Suprapubic skin (tissue), 4 donors: ENCODE results near the gene HOMER1. TPM values are rescaled to one million over a fixed set of nuclear protein-coding genes. Genes with fewer than 3 reads are reported as not detected.

Experiments
- DNase-seq, 2 donors: peaks; one replicate each; pipeline ENCODE4 v3.0.0-alpha.2; 2019; ENCODE audit warnings: low spot score in 2 of 2
- H3K27ac ChIP-seq: fragments of 200-600 bp; sonication (generic); one replicate; pipeline ENCODE4 v1.5.1; 2019
- H3K27me3 ChIP-seq: fragments of 200-600 bp; sonication (generic); one replicate; pipeline ENCODE4 v1.5.1; 2019
- H3K36me3 ChIP-seq: fragments of 200-600 bp; sonication (generic); one replicate; pipeline ENCODE4 v1.5.1; 2019
- H3K4me1 ChIP-seq: fragments of 200-600 bp; sonication (generic); one replicate; pipeline ENCODE4 v1.5.1; 2019
- H3K4me3 ChIP-seq: fragments of 200-600 bp; sonication (generic); one replicate; pipeline ENCODE4 v1.5.1; 2019; ENCODE audit warnings: mild to moderate bottlenecking
- H3K9me3 ChIP-seq: fragments of 200-600 bp; sonication (generic); one replicate; pipeline ENCODE4 v1.5.1; 2019
- EP300 ChIP-seq: sonication (generic); formaldehyde crosslinking; IDR thresholded peaks from one replicate; pipeline ENCODE4 v1.6.1; 2017; ENCODE audit warnings: antibody characterized with exemption
- POLR2A ChIP-seq, 2 donors: fragments of 450-650 bp; IDR thresholded peaks; one replicate each; pipeline ENCODE4 v1.6.1; 2017; ENCODE audit warnings: antibody characterized with exemption in 2 of 2, mild to moderate bottlenecking in 2 of 2, moderate library complexity in 2 of 2
- POLR2AphosphoS5 ChIP-seq, 3 donors: sonication (generic); formaldehyde crosslinking; IDR thresholded peaks; one replicate each; pipeline ENCODE4 v1.6.1; 2017; ENCODE audit warnings: antibody characterized with exemption in 3 of 3
- WGBS: methylation state at CpG from one replicate; pipeline ENCODE4 v1.1.5; 2018; 5-methylcytosine and 5-hydroxymethylcytosine counted together
- total RNA-seq, 4 donors: library from RNA; depleted of rRNA; stranded (reverse); fragments of >200 nt; gene quantifications; one replicate each; pipeline ENCODE4 v1.1.0, GENCODE V29; 2016
- TF ChIP-seq, protein P1 (sequence below), 2 donors: fragments of 200-600 bp in 1 of 2; fragments of 450-650 bp in 1 of 2; sonication (generic) in 1 of 2; IDR thresholded peaks; one replicate each; pipeline ENCODE4 v1.5.1; 2016 to 2019; ENCODE audit warnings: antibody characterized with exemption in 2 of 2, mild to moderate bottlenecking in 1 of 2, moderate library complexity in 1 of 2

The HOMER1 gene
- total RNA-seq, 4 donors from 2014 or later = 6.0 to 7.5 (median 7.0) TPM

DNA sequence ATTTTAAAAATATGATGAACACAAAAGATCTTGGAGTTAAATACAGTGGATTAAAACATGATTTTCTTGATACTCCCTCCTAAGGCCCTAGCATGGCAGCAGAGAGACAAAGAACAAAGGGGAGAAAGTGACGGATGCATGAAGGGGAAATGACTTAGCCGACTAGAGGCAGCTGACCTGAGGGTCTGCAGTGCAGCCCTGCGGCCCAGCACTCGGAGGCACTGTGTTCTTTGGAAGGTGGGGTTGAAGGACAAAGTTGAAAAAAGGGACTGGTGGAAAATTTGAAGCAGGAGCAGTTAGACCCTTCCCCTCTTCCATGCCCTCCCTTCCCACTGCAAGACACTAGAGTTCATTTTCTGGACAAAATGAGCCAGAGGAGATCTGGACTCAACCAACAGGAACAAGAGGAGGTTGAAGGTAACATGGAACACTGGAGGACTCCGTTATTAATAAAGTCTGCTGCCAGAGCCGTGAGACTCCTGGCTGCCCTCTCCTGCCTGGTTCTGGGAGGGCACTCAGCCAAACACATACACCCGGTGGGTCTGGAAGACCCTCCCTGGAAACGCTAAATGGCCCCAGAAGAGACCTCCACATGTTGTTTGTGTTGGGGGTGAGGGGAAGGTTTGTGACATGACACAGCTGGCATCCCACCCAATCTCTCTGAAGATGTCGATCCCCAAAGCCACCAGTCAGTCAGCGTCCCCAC is 179.9 kb downstream of the HOMER1 start:
- H3K36me3 ChIP-seq = no peaks in the 10 kb centered on the region
- no peak overlapping the region for H3K27ac ChIP-seq
- no peak overlapping the region for H3K4me3 ChIP-seq
- no peak for TF ChIP-seq POLR2A (IDR thresholded peaks at IDR 0.05)
- TF ChIP-seq EP300 = no peak
- TF ChIP-seq, protein P1, sequence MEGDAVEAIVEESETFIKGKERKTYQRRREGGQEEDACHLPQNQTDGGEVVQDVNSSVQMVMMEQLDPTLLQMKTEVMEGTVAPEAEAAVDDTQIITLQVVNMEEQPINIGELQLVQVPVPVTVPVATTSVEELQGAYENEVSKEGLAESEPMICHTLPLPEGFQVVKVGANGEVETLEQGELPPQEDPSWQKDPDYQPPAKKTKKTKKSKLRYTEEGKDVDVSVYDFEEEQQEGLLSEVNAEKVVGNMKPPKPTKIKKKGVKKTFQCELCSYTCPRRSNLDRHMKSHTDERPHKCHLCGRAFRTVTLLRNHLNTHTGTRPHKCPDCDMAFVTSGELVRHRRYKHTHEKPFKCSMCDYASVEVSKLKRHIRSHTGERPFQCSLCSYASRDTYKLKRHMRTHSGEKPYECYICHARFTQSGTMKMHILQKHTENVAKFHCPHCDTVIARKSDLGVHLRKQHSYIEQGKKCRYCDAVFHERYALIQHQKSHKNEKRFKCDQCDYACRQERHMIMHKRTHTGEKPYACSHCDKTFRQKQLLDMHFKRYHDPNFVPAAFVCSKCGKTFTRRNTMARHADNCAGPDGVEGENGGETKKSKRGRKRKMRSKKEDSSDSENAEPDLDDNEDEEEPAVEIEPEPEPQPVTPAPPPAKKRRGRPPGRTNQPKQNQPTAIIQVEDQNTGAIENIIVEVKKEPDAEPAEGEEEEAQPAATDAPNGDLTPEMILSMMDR (IDR thresholded peaks at IDR 0.05) = no peak
- no peak for TF ChIP-seq POLR2AphosphoS5 (IDR thresholded peaks at IDR 0.05)
- H3K4me1 ChIP-seq = no peaks in the 10 kb centered on the region
- no peaks in the 10 kb centered on the region for H3K9me3 ChIP-seq
- 80% methylated on average over 10 of the region's 10 CpGs for whole genome bisulfite sequencing
- DNase-seq = no peak
- no peaks in the 10 kb centered on the region for H3K27me3 ChIP-seq

DNA sequence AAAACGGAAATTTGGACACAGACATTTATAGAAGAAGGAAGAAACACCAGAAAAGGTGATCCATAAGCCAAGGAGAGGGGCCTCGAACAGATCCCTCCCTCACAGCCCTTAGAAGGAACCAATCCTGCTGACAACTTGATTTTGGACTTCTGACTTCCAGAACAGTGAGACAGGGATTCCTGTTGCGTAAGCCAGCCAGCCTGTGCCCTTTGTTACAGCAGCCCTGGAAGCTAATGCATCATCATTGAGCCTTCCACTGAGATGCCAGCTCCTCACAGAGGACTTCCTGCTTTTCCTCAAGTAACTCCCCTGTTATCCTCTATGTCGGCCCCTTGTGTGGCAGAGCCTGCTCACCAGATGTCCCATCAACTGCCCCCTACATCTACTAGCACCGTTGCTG is 183.9 kb downstream of the HOMER1 start:
- DNase-seq = no peak
- no peak overlapping the region for H3K27ac ChIP-seq
- 75% methylated on average over 5 of the region's 5 CpGs for whole genome bisulfite sequencing

DNA sequence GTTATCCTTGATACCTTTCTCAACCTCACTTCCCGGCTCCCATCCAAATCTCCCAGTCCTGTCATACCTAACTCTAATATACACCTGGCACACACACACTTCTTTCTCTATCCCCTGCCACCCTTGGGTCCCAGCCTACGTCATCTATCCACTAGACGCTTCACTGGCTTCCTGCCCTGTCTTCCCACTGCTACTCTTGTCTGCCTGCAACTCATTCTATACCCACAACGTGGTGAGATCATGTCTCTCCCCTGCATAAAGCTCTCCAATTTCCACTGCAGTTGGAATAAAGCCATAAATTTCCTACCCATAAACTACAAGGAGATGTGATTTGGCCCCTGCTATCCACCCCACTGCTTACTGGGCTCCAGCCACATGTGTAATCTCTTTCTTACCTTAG is 184.5 kb downstream of the HOMER1 start:
- Histone ChIP-seq H3K36me3 (no peaks in the 10 kb centered on the region), H3K4me3 (no peak overlapping the region), H3K27ac (no peak overlapping the region), H3K4me1 (no peaks in the 10 kb centered on the region), H3K27me3 (no peaks in the 10 kb centered on the region), H3K9me3 (no peaks in the 10 kb centered on the region)
- WGBS = 82% methylated on average over 4 of the region's 4 CpGs
- TF ChIP-seq POLR2AphosphoS5 (IDR thresholded peaks at IDR 0.05) (no peak), POLR2A (IDR thresholded peaks at IDR 0.05) (no peak), EP300 (no peak)
- TF ChIP-seq, protein P1 (IDR thresholded peaks at IDR 0.05) = no peak
- DNase-seq = no peak

More for the DNA sequence above, 183.9 kb downstream of the HOMER1 start:
- TF ChIP-seq POLR2AphosphoS5 (IDR thresholded peaks at IDR 0.05) (no peak), EP300 (no peak), POLR2A (IDR thresholded peaks at IDR 0.05) (no peak)
- TF ChIP-seq, protein P1 (IDR thresholded peaks at IDR 0.05) = no peak
- no peaks in the 10 kb centered on the region for H3K36me3 ChIP-seq
- H3K27me3 ChIP-seq = no peaks in the 10 kb centered on the region
- H3K9me3 ChIP-seq = no peaks in the 10 kb centered on the region
- no peak overlapping the region for H3K4me3 ChIP-seq
- no peaks in the 10 kb centered on the region for H3K4me1 ChIP-seq

Other genes with a start within 250 kb of the HOMER1 start
- gene TENT2, start 98.3 kb upstream of the HOMER1 start, total RNA-seq = 100 to 1,000 TPM in 1 of 4 donors, 10 to 100 TPM in 3; 54.0 to 168 (median 60.4) TPM
- 10 to 100 TPM in 2 of 4 donors, 1 to 10 TPM in 2; 8.1 to 24.9 (median 10.4) TPM for gene CMYA5, start 175.7 kb upstream of the HOMER1 start, total RNA-seq